Neuronal stem cell (in vitro differentiated cells): ENCODE measurements around the gene DPPA5.

Experiments
- DNase-seq: peaks from one replicate; pipeline ENCODE4 v3.0.0-alpha.2; 2013; ENCODE audit warnings: low spot score
- H2AFZ ChIP-seq: one replicate; pipeline ENCODE4 v1.6.1; 2013; ENCODE audit warnings: mild to moderate bottlenecking, low read length, inconsistent platforms
- H2AK5ac ChIP-seq: 2 replicates; pipeline ENCODE4 v1.6.1; 2013; ENCODE audit warnings: low read depth, mild to moderate bottlenecking, inconsistent platforms, low read length, moderate library complexity, mixed read lengths
- H2BK120ac ChIP-seq: 2 replicates; pipeline ENCODE4 v1.6.1; 2013; ENCODE audit warnings: low read depth, mild to moderate bottlenecking, inconsistent platforms, low read length, moderate library complexity, mixed read lengths
- H2BK12ac ChIP-seq: one replicate; pipeline ENCODE4 v1.6.1; 2013; ENCODE audit warnings: low read length, inconsistent platforms
- H2BK15ac ChIP-seq: 2 replicates; pipeline ENCODE4 v1.6.1; 2013; ENCODE audit warnings: mild to moderate bottlenecking, low read length, inconsistent platforms, mixed read lengths
- H2BK5ac ChIP-seq: one replicate; pipeline ENCODE4 v1.6.1; 2013; ENCODE audit warnings: inconsistent platforms, mild to moderate bottlenecking, low read length, moderate library complexity
- H3K14ac ChIP-seq: one replicate; pipeline ENCODE4 v1.6.1; 2013; ENCODE audit warnings: low read length, inconsistent platforms
- H3K18ac ChIP-seq: 2 replicates; pipeline ENCODE4 v1.6.1; 2013; ENCODE audit warnings: low read length, inconsistent platforms
- H3K23ac ChIP-seq: 2 replicates; pipeline ENCODE4 v1.6.1; 2013; ENCODE audit warnings: low read depth, mild to moderate bottlenecking, mixed read lengths, low read length, inconsistent platforms; ENCODE audit not compliant: poor library complexity
- H3K27ac ChIP-seq: replicated peaks from 3 replicates; pipeline ENCODE4 v1.5.1; 2013; ENCODE audit warnings: low read length, inconsistent platforms
- H3K27me3 ChIP-seq, 3 experiments: 2 replicates each; pipeline ENCODE4 v1.6.1; 2013; ENCODE audit warnings: low read length in 3 of 3, mild to moderate bottlenecking in 2 of 3, inconsistent platforms in 1 of 3, low read depth in 1 of 3, mixed read lengths in 1 of 3, moderate library complexity in 1 of 3; ENCODE audit not compliant: control insufficient read depth in 3 of 3, insufficient read depth in 3 of 3
- H3K36me3 ChIP-seq, 2 donors: replicated peaks in 1 of 2; 2 replicates each; pipeline ENCODE4 v1.6.1; 2013; ENCODE audit warnings: low read length in 2 of 2; ENCODE audit not compliant: control insufficient read depth in 2 of 2, insufficient read depth in 2 of 2
- H3K4ac ChIP-seq: 2 replicates; pipeline ENCODE4 v1.6.1; 2013; ENCODE audit warnings: inconsistent platforms, mild to moderate bottlenecking, low read length, moderate library complexity
- H3K4me1 ChIP-seq, 2 donors: 1 replicate in 1 of 2; 2 replicates in 1 of 2; pipeline ENCODE4 v1.6.1; 2013; ENCODE audit warnings: low read length in 2 of 2, low read depth in 1 of 2; ENCODE audit not compliant: control insufficient read depth in 2 of 2, insufficient read depth in 1 of 2
- H3K4me2 ChIP-seq: one replicate; pipeline ENCODE4 v1.6.1; 2013; ENCODE audit warnings: mild to moderate bottlenecking, low read length, inconsistent platforms; ENCODE audit not compliant: insufficient read depth, poor library complexity, severe bottlenecking
- H3K4me3 ChIP-seq, 2 donors: 2 replicates each; pipeline ENCODE4 v1.5.1; 2013; ENCODE audit warnings: low read length in 2 of 2, mild to moderate bottlenecking in 2 of 2, inconsistent platforms in 1 of 2, moderate library complexity in 1 of 2
- H3K79me1 ChIP-seq: one replicate; pipeline ENCODE4 v1.6.1; 2013; ENCODE audit warnings: low read depth, mild to moderate bottlenecking, inconsistent platforms, low read length, moderate library complexity
- H3K9ac ChIP-seq: one replicate; pipeline ENCODE4 v1.6.1; 2013; ENCODE audit warnings: mild to moderate bottlenecking, low read depth, low read length, inconsistent platforms; ENCODE audit not compliant: poor library complexity
- H3K9me3 ChIP-seq, 2 donors: replicated peaks in 1 of 2; 2 replicates each; pipeline versions ENCODE3 to v1.6.1; 2013; ENCODE audit warnings: low read length in 2 of 2, mild to moderate bottlenecking in 2 of 2, inconsistent platforms in 1 of 2, low read depth in 1 of 2, mixed read lengths in 1 of 2, moderate library complexity in 1 of 2; ENCODE audit not compliant: control insufficient read depth in 2 of 2, insufficient read depth in 1 of 2
- H4K8ac ChIP-seq: one replicate; pipeline ENCODE4 v1.6.1; 2013; ENCODE audit warnings: low read depth, mild to moderate bottlenecking, inconsistent platforms, low read length, moderate library complexity
- H4K91ac ChIP-seq: one replicate; pipeline ENCODE4 v1.6.1; 2013; ENCODE audit warnings: low read length, low read depth, mild to moderate bottlenecking, inconsistent platforms; ENCODE audit not compliant: poor library complexity
- WGBS, 2 donors: extraction: QIAGEN DNeasy Blood & Tissue Kit; methylation state at CpG; one replicate each; pipeline ENCODE4 v1.1.7; 2013; ENCODE audit warnings: missing lambda C conversion rate in 2 of 2, mixed read lengths in 1 of 2; ENCODE audit not compliant: insufficient read length in 2 of 2, insufficient replicate concordance in 1 of 2; ENCODE audit errors: extremely low coverage in 2 of 2; 5-methylcytosine and 5-hydroxymethylcytosine counted together

The DPPA5 gene

GRCh38 chr6:73364549-73364948 lies 10.5 kb upstream of the DPPA5 start:
- Histone ChIP-seq H3K9ac (no peak overlapping the region), H3K23ac (no peak overlapping the region), H3K4me2 (no peak overlapping the region), H3K18ac (no peak overlapping the region), H2BK15ac (no peak overlapping the region), H3K4me3 (no peak overlapping the region), H2BK12ac (no peak overlapping the region), H2BK120ac (no peak overlapping the region), H4K91ac (no peak overlapping the region), H3K4ac (no peak overlapping the region), H2AK5ac (no peak overlapping the region), H3K36me3 (no peaks in the 10 kb centered on the region), H2AFZ (no peak overlapping the region), H3K4me1 (no peaks in the 10 kb centered on the region), H4K8ac (no peak overlapping the region), H3K27me3 (no peaks in the 10 kb centered on the region), H3K27ac (no peak overlapping the region), H3K14ac (no peak overlapping the region), H3K9me3 (no peaks in the 10 kb centered on the region), H2BK5ac (no peak overlapping the region), H3K79me1 (no peaks in the 10 kb centered on the region)
- DNase-seq: no peak
- no CpG with 5 or more reads among the region's 9 CpGs for WGBS, 2 donors

DNA sequence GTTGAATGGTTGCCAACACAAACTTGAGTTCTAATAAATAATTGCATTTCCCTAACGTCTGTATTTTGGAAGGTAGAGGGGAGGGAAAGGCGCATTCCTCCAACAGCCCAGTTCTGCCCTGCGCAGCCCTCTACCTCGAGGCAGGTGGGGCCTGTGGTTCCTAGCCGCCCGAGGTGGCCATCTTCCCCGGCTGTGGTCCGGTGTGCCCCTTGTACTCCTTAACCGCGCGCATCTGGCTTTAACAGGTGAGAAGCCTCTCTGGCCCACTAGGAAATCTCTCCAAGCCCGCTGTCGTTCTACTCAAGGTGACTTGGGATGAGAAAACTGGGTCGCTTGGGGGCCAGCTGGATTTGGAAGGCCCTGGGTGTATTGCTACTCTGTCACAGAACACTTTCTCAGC lies 10.0 kb upstream of the DPPA5 start:
- Histone ChIP-seq H2AFZ (no peak overlapping the region), H3K36me3 (no peaks in the 10 kb centered on the region)
- no peak for DNase-seq

GRCh38 chr6:73363537-73363875 lies 9.4 kb upstream of the DPPA5 start:
- no peak overlapping the region for H3K9ac ChIP-seq

More for the DNA sequence above, 10.0 kb upstream of the DPPA5 start:
- Histone ChIP-seq H2BK15ac (no peak overlapping the region), H3K9ac (no peak overlapping the region), H3K18ac (no peak overlapping the region), H3K4ac (no peak overlapping the region), H3K27me3 (no peaks in the 10 kb centered on the region), H3K4me3 (no peak overlapping the region), H2BK12ac (no peak overlapping the region), H2AK5ac (no peak overlapping the region), H3K23ac (no peak overlapping the region), H3K79me1 (no peaks in the 10 kb centered on the region), H2BK120ac (no peak overlapping the region), H2BK5ac (no peak overlapping the region), H3K27ac (no peak overlapping the region), H3K9me3 (no peaks in the 10 kb centered on the region), H3K14ac (no peak overlapping the region), H3K4me2 (no peak overlapping the region), H3K4me1 (no peaks in the 10 kb centered on the region), H4K8ac (no peak overlapping the region), H4K91ac (no peak overlapping the region)
- no CpG with 5 or more reads among the region's 14 CpGs for WGBS, 2 donors

GRCh38 chr6:73362869-73363536 lies 8.9 kb upstream of the DPPA5 start:
- H2BK15ac ChIP-seq: no peak overlapping the region
- no peak overlapping the region for H3K4me3 ChIP-seq
- no peak overlapping the region for H3K18ac ChIP-seq
- no peak overlapping the region for H3K23ac ChIP-seq
- H2BK12ac ChIP-seq: no peak overlapping the region
- H3K36me3 ChIP-seq: no peaks in the 10 kb centered on the region
- H2AK5ac ChIP-seq: peak overlapping the region; percentile 42
- no peaks in the 10 kb centered on the region for H3K79me1 ChIP-seq
- WGBS, 2 donors: no CpG with 5 or more reads among the region's 31 CpGs
- H4K91ac ChIP-seq: no peak overlapping the region
- no peak overlapping the region for H3K14ac ChIP-seq
- H4K8ac ChIP-seq: no peak overlapping the region
- no peak for DNase-seq
- no peak overlapping the region for H2AFZ ChIP-seq
- H2BK120ac ChIP-seq: no peak overlapping the region
- no peak overlapping the region for H2BK5ac ChIP-seq
- H3K9ac ChIP-seq: no peak overlapping the region
- H3K27me3 ChIP-seq: no peaks in the 10 kb centered on the region
- H3K4me1 ChIP-seq: no peaks in the 10 kb centered on the region
- H3K27ac ChIP-seq: no peak overlapping the region
- H3K9me3 ChIP-seq: no peaks in the 10 kb centered on the region
- no peak overlapping the region for H3K4me2 ChIP-seq
- H3K4ac ChIP-seq: no peak overlapping the region

More at GRCh38 chr6:73363537-73363875, 9.4 kb upstream of the DPPA5 start:
- Histone ChIP-seq H2AFZ (no peak overlapping the region), H3K79me1 (no peaks in the 10 kb centered on the region), H3K36me3 (no peaks in the 10 kb centered on the region), H4K91ac (no peak overlapping the region), H3K14ac (no peak overlapping the region), H2AK5ac (no peak overlapping the region), H3K23ac (no peak overlapping the region), H3K4me1 (no peaks in the 10 kb centered on the region), H3K4ac (no peak overlapping the region), H2BK120ac (no peak overlapping the region), H3K4me2 (no peak overlapping the region), H3K4me3 (no peak overlapping the region), H4K8ac (no peak overlapping the region), H3K9me3 (no peaks in the 10 kb centered on the region), H2BK12ac (no peak overlapping the region), H2BK5ac (no peak overlapping the region), H3K18ac (no peak overlapping the region), H3K27ac (no peak overlapping the region), H3K27me3 (no peaks in the 10 kb centered on the region), H2BK15ac (no peak overlapping the region)
- no peak for DNase-seq
- no CpG with 5 or more reads among the region's 23 CpGs for WGBS, 2 donors
